GDM1 (cell line): ENCODE measurements around the gene MAPRE3.
A peak's percentile ranks its signal among the peaks of the same experiment; 100 is the strongest.
"Not testable (repeated sequence)": the region's sequence is repeated elsewhere in the genome, so short reads cannot be mapped to it uniquely, and the experiment has no call there.

Experiments
- DNase-seq: peaks from one replicate; lab custom pipeline; 2025; lab: John Stamatoyannopoulos, UW

Gene MAPRE3

GRCh38 chr2:26970244-26970927, at the start of gene MAPRE3:
Gene MAPRE3, plus strand, starts transcription at chr2:26970637. Its CDS starts 51,582 bp downstream, at chr2:27022219.
- DNase-seq: peak; percentile 65

GRCh38 chr2:26921323-26921722, 49.1 kb upstream of the MAPRE3 start:
- no peak for DNase-seq

- DNase-seq: peak; percentile 53
Measured at GRCh38 chr2:26922405-26923188, 47.8 kb upstream of the MAPRE3 start.

- DNase-seq: not testable (repeated sequence)
Measured at GRCh38 chr2:26923189-26923466, 47.3 kb upstream of the MAPRE3 start.

- DNase-seq: no peak
Measured at GRCh38 chr2:26924731-26925099, 45.7 kb upstream of the MAPRE3 start.

GRCh38 chr2:26925100-26925791, 45.2 kb upstream of the MAPRE3 start:
- DNase-seq: no peak

GRCh38 chr2:26927221-26927620, 43.2 kb upstream of the MAPRE3 start:
- no peak for DNase-seq

GRCh38 chr2:26932974-26933373, 37.5 kb upstream of the MAPRE3 start:
- no peak for DNase-seq

- no peak for DNase-seq
Measured at GRCh38 chr2:26933431-26934334, 36.8 kb upstream of the MAPRE3 start.

- no peak for DNase-seq
Measured at GRCh38 chr2:26934335-26934724, 36.1 kb upstream of the MAPRE3 start.

GRCh38 chr2:26934985-26935384, 35.5 kb upstream of the MAPRE3 start:
- DNase-seq: no peak

GRCh38 chr2:26936855-26937254, 33.6 kb upstream of the MAPRE3 start:
- DNase-seq: no peak

- no peak for DNase-seq
Measured at GRCh38 chr2:26938399-26939118, 31.9 kb upstream of the MAPRE3 start.

- DNase-seq: no peak
Measured at GRCh38 chr2:26940001-26940400, 30.4 kb upstream of the MAPRE3 start.

GRCh38 chr2:26941486-26941885, 29.0 kb upstream of the MAPRE3 start:
- DNase-seq: no peak

- peak; percentile 22 for DNase-seq
Measured at GRCh38 chr2:26942543-26943295, 27.7 kb upstream of the MAPRE3 start.

GRCh38 chr2:26945991-26946750, 24.3 kb upstream of the MAPRE3 start:
- DNase-seq: no peak

- DNase-seq: no peak
Measured at GRCh38 chr2:26946841-26947784, 23.3 kb upstream of the MAPRE3 start.

GRCh38 chr2:26948800-26949199, 21.6 kb upstream of the MAPRE3 start:
- no peak for DNase-seq
